Measurements from ENCODE around the gene GALNT18. TPM values are rescaled to one million over a fixed set of nuclear protein-coding genes. Genes with fewer than 3 reads are reported as not detected.

GALNT18 gene
- total RNA-seq, 1 experiment from 2014 or later, result 1.7 TPM

GRCh38 chr11:11381471-11382105 lies 240.2 kb downstream of the GALNT18 start:
- Histone ChIP-seq H4K91ac (ENCODE audit: insufficient read length, low read depth, low read length) (no peak overlapping the region), H2AK5ac (ENCODE audit: insufficient read length, low read length) (no peak overlapping the region), H4K8ac (replicated peaks; ENCODE audit: insufficient read length, low read depth, low read length) (no peak overlapping the region), H3T11ph (ENCODE audit: low read length) (no peak overlapping the region), H3K27ac (ENCODE audit: insufficient read length, low read depth, low read length) (no peak overlapping the region), H4K5ac (ENCODE audit: insufficient read length, low read depth, low read length) (no peak overlapping the region), H3K4me2 (ENCODE audit: insufficient read depth, insufficient read length, low read length) (no peak overlapping the region), H3K4ac (ENCODE audit: low read depth, low read length) (no peak overlapping the region), H4K20me1 (ENCODE audit: control insufficient read depth, insufficient read depth, insufficient read length) (no peaks in the 10 kb centered on the region), H3K23me2 (ENCODE audit: insufficient read length, low read depth, low read length, poor library complexity, severe bottlenecking) (no peaks in the 10 kb centered on the region), H2BK15ac (ENCODE audit: low read depth, low read length) (no peak overlapping the region), H2BK5ac (ENCODE audit: insufficient read length, low read length) (no peak overlapping the region), H3K79me1 (ENCODE audit: insufficient read depth, low read depth, low read length, poor library complexity, severe bottlenecking) (no peaks in the 10 kb centered on the region), H3K79me2 (ENCODE audit: insufficient read depth, low read length) (no peaks in the 10 kb centered on the region), H2AFZ (ENCODE audit: low read length) (no peak overlapping the region), H2BK120ac (ENCODE audit: low read depth, low read length, poor library complexity, severe bottlenecking) (no peak overlapping the region), H3K9ac (ENCODE audit: extremely low read depth, insufficient read length, low read length) (no peak overlapping the region), H3K56ac (ENCODE audit: insufficient read length, low read depth, low read length) (no peak overlapping the region), H3K4me1 (ENCODE audit: insufficient read depth, low read length) (no peaks in the 10 kb centered on the region), H3K9me3 (ENCODE audit: control insufficient read depth, low read depth, low read length) (no peaks in the 10 kb centered on the region), H2BK20ac (ENCODE audit: low read depth, low read length, poor library complexity, severe bottlenecking) (no peak overlapping the region), H3K14ac (ENCODE audit: insufficient read depth, low read length) (no peak overlapping the region), H3K27me3 (ENCODE audit: insufficient read depth, low read length) (no peaks in the 10 kb centered on the region), H2BK12ac (ENCODE audit: insufficient read length, low read depth, low read length) (no peak overlapping the region), H3K18ac (ENCODE audit: insufficient read length, low read depth, low read length) (no peak overlapping the region), H3K23ac (ENCODE audit: insufficient read length, low read depth, low read length) (no peak overlapping the region)
- no CpG with 5 or more reads among the region's 6 CpGs for WGBS (ENCODE audit: extremely low coverage, insufficient read length, low lambda C conversion rate)
- DNase-seq, result no peak
- H3K4me3 Mint-ChIP-seq, result no peak overlapping the region
- TF ChIP-seq, protein P1, sequence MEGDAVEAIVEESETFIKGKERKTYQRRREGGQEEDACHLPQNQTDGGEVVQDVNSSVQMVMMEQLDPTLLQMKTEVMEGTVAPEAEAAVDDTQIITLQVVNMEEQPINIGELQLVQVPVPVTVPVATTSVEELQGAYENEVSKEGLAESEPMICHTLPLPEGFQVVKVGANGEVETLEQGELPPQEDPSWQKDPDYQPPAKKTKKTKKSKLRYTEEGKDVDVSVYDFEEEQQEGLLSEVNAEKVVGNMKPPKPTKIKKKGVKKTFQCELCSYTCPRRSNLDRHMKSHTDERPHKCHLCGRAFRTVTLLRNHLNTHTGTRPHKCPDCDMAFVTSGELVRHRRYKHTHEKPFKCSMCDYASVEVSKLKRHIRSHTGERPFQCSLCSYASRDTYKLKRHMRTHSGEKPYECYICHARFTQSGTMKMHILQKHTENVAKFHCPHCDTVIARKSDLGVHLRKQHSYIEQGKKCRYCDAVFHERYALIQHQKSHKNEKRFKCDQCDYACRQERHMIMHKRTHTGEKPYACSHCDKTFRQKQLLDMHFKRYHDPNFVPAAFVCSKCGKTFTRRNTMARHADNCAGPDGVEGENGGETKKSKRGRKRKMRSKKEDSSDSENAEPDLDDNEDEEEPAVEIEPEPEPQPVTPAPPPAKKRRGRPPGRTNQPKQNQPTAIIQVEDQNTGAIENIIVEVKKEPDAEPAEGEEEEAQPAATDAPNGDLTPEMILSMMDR (conservative IDR thresholded peaks at IDR 0.05), result no peak
- H3K9me3 Mint-ChIP-seq, result peaks cover 0 to 4% of the 10 kb centered on the region in 2 experiments; a peak in 1 of 5 replicates
- no peak overlapping the region; a peak in 1 of 7 replicates for H3K27ac Mint-ChIP-seq
- H3K27me3 Mint-ChIP-seq (ENCODE audit: low read depth), result peaks cover 10% of the 10 kb centered on the region
- H3K36me3 Mint-ChIP-seq (ENCODE audit: insufficient read depth in 1 of 3, low read depth in 3 of 3), result peaks cover 0 to 2% (median 0%) of the 10 kb centered on the region in 3 experiments; a peak in 2 of 7 replicates
- H3K4me1 Mint-ChIP-seq, result peaks cover 2 to 4% of the 10 kb centered on the region in 2 experiments
